Nephron progenitor cell (in vitro differentiated cells): ENCODE results near the gene CLEC2L.

Experiments used
- DNase-seq: peaks from one replicate; pipeline ENCODE4 v3.0.0; 2021
- H3K27ac Mint-ChIP-seq: 2 replicates; pipeline ENCODE4 v1.8.0; 2021; ENCODE audit warnings: mild to moderate bottlenecking, moderate library complexity, mixed read lengths
- H3K27me3 Mint-ChIP-seq: 2 replicates; pipeline ENCODE4 v1.8.0; 2021; ENCODE audit warnings: mild to moderate bottlenecking, low read depth, mixed read lengths; ENCODE audit not compliant: poor library complexity
- H3K36me3 Mint-ChIP-seq: 2 replicates; pipeline ENCODE4 v1.8.0; 2021; ENCODE audit warnings: low read depth, mixed read lengths
- H3K4me1 Mint-ChIP-seq: 2 replicates; pipeline ENCODE4 v1.8.0; 2021; ENCODE audit warnings: mixed read lengths
- H3K4me3 Mint-ChIP-seq: 2 replicates; pipeline ENCODE4 v1.8.0; 2021; ENCODE audit warnings: mild to moderate bottlenecking, moderate library complexity, mixed read lengths
- H3K9me3 Mint-ChIP-seq: 2 replicates; pipeline ENCODE4 v1.8.0; 2021; ENCODE audit warnings: mild to moderate bottlenecking, moderate library complexity, mixed read lengths
- CTCF ChIP-seq: fragments of 200-600 bp; sonication (generic); IDR thresholded peaks from 2 replicates; pipeline ENCODE4 v1.5.0; 2021; ENCODE audit warnings: antibody characterized with exemption

Gene CLEC2L

GRCh38 chr7:139525239-139525638 lies 1.8 kb downstream of the CLEC2L start:
- no peak for TF ChIP-seq CTCF
- Mint-ChIP-seq H3K27ac (no peak overlapping the region), H3K4me1 (peaks cover 5% of the 10 kb centered on the region), H3K4me3 (peak overlapping the region; percentile 67), H3K36me3 (no peaks in the 10 kb centered on the region), H3K9me3 (peaks cover 19% of the 10 kb centered on the region), H3K27me3 (peaks cover 87% of the 10 kb centered on the region)
- DNase-seq = no peak

GRCh38 chr7:139525750-139526149 lies 2.3 kb downstream of the CLEC2L start:
- TF ChIP-seq CTCF = no peak
- no peak for DNase-seq
- Mint-ChIP-seq H3K36me3 (no peaks in the 10 kb centered on the region), H3K27ac (no peak overlapping the region), H3K27me3 (peaks cover 87% of the 10 kb centered on the region), H3K4me1 (peaks cover 5% of the 10 kb centered on the region), H3K9me3 (peaks cover 19% of the 10 kb centered on the region), H3K4me3 (peak overlapping the region; percentile 67)

DNA sequence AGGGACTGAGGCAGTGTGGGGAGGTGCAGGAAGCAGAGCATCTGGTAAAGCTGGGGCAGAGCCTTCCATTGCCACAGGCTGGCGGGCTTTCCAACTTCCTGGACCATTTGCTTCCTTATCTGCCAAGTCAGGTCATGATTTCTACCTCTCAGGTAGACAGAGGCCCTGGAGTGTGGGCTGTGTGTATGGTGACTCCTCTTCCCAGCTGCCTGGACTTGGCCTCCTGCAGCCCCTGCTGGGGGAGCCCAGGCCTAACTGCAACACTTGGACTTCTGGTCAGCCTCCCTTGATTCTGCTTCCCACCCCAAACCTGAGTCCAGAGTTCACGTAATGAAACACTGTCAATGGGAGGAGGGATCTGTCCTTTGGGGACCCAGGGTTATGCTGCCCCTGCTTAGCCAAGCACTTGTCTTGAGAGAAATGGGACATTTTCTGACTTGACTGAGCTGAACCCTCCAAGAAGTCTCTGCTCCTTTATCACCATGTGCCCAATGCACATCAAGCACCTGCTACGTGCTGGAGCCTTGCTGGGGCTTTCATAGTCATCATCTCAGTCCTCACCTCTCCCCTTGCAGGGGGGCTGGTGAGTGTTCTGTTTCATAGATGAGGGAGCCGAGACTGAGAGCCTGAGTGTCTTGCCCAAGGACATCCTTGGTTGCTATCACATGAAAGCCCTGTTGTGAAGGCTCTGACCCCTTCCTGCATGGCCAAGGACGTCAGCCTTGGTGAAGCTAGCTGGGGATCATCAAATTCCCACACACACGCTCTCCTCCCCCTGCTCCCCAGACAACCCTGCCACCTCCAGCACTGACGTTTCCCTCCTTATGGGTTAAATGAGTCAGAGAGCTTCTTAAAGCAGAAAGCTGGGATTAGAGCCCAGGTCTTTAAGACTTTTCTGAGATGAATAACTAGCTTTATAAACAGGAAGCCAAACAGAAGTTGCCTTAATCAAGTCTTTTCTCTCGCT lies 3.4 kb downstream of the CLEC2L start:
- no peak for DNase-seq
- no peaks in the 10 kb centered on the region for H3K36me3 Mint-ChIP-seq
- no peak overlapping the region for H3K27ac Mint-ChIP-seq
- H3K9me3 Mint-ChIP-seq = peaks cover 9% of the 10 kb centered on the region
- H3K27me3 Mint-ChIP-seq = peaks cover 76% of the 10 kb centered on the region
- TF ChIP-seq CTCF = no peak
- H3K4me3 Mint-ChIP-seq = no peak overlapping the region
- peaks cover 5% of the 10 kb centered on the region for H3K4me1 Mint-ChIP-seq

- Mint-ChIP-seq H3K27me3 (peaks cover 47% of the 10 kb centered on the region), H3K36me3 (no peaks in the 10 kb centered on the region), H3K4me3 (no peak overlapping the region), H3K9me3 (no peaks in the 10 kb centered on the region), H3K27ac (no peak overlapping the region), H3K4me1 (no peaks in the 10 kb centered on the region)
- TF ChIP-seq CTCF = no peak
- DNase-seq = no peak
Measured at GRCh38 chr7:139531094-139531493, 7.6 kb downstream of the CLEC2L start.

GRCh38 chr7:139532636-139533155 lies 9.2 kb downstream of the CLEC2L start:
- Mint-ChIP-seq H3K36me3 (no peaks in the 10 kb centered on the region), H3K27me3 (peaks cover 32% of the 10 kb centered on the region), H3K4me3 (no peak overlapping the region), H3K9me3 (no peaks in the 10 kb centered on the region), H3K4me1 (no peaks in the 10 kb centered on the region), H3K27ac (no peak overlapping the region)
- no peak for DNase-seq
- no peak for TF ChIP-seq CTCF
